ENCODE data around the gene IPO4. TPM values are rescaled to one million over a fixed set of nuclear protein-coding genes. Genes with fewer than 3 reads are reported as not detected.

The IPO4 gene, protein sequence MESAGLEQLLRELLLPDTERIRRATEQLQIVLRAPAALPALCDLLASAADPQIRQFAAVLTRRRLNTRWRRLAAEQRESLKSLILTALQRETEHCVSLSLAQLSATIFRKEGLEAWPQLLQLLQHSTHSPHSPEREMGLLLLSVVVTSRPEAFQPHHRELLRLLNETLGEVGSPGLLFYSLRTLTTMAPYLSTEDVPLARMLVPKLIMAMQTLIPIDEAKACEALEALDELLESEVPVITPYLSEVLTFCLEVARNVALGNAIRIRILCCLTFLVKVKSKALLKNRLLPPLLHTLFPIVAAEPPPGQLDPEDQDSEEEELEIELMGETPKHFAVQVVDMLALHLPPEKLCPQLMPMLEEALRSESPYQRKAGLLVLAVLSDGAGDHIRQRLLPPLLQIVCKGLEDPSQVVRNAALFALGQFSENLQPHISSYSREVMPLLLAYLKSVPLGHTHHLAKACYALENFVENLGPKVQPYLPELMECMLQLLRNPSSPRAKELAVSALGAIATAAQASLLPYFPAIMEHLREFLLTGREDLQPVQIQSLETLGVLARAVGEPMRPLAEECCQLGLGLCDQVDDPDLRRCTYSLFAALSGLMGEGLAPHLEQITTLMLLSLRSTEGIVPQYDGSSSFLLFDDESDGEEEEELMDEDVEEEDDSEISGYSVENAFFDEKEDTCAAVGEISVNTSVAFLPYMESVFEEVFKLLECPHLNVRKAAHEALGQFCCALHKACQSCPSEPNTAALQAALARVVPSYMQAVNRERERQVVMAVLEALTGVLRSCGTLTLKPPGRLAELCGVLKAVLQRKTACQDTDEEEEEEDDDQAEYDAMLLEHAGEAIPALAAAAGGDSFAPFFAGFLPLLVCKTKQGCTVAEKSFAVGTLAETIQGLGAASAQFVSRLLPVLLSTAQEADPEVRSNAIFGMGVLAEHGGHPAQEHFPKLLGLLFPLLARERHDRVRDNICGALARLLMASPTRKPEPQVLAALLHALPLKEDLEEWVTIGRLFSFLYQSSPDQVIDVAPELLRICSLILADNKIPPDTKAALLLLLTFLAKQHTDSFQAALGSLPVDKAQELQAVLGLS
- 53.7 and 54.7 TPM in 2 replicates for total RNA-seq

DNA sequence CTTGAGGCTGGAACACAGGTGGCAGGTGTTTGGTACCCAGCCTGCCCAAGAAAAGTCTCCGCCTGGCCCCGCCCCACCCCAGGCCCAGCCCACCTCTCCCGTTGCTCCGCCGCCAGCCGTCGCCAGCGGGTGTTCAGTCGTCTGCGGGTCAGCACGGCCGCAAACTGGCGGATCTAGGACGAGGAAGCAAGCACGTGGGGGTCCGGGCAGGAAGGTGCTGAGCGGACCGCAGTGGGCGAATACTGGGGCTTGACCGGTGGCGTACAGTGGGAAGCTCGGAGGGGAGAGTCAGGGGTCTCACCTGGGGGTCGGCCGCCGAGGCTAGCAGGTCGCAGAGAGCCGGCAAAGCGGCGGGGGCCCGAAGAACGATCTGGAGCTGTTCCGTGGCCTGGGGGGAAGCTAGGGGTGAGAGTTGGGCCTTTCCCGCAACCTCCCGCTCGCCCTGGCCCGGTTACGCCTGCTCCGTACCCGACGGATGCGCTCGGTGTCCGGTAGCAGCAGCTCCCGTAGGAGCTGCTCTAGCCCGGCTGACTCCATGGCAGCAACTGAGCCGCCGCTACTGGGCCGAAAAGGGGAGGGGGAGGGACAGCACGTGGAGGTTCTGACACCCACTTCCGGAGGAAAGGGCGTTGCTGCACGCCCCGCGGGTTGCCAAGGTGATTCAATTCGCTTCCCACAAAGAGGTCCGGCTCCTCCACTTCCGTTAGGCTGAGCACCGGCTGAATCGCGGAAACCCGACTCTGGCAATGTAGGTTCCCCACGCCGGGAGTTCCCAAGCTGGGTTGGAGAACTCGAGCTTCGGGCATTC, at the start of gene IPO4:
IPO4 (minus strand) TSS at position 566 of the 808 bp plus-strand sequence; CDS start at position 537, 29 bp downstream.

DNA sequence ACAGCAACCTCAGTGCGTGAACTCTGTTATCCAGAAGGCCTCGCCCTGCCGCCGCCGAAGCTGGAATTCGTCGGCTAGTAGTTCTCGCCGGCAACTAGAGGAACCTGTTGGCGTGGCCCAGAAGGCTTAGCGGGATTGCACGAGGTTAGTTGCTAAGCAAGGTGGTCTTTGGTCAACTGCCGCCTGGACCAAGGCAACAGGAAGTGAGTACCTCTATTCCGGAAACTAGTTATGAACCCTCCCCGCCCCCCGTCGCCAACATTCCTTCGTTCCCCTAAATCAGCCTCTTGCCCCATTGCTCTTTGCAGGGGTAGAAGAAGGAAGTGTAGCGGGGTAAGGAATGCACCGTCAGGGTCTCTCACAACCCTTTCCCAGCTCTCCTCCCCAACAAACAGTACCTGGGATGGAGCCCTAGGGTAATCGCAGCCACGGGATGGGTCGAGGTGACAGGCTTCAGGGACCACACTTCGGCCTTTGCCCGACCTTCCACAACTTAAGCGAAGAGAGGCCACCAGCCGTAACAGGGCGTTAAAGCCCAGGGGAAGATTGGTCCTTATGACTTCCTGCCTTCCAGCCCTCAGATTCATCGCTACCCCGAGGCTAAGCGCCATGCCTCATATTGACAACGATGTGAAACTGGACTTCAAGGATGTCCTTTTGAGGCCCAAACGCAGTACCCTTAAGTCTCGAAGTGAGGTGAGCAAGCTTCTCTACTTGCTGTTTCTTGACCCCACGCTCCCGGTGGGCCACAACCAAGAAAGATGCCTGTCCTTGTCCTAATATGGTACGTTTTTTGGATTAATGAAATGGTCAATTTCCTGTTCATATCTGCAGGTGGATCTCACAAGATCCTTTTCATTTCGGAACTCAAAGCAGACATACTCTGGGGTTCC, 44.3 kb upstream of the IPO4 start, which contains the start of gene GMPR2:
GMPR2 (plus strand) TSS at position 285 of the 893 bp plus-strand sequence; CDS start at position 610, 325 bp downstream.

DNA sequence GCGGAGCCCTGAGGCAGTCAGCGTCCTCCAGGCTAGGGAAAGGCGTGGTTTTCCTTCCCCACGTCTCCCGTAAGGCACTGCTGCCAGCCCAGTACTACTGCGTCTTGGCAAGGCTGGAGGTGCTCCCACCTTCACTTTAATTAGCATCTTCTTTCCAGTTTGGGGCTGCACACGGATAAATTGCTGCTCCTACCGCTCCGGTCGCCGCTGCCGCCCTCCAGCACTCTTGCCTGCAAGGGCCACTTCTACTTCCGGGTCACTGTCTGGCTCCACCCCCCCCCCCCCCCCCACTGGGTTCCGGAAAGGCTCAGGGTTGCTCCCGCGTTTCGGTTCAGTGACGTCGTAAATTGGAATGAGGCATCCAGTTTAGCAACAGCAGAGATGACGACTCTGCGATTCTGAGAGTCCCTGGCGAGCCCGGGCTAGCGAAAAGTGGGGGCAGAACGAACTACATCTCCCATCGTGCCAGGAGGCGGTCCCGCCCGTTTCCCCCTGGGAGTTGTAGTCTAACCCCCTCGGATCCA, 43.6 kb upstream of the IPO4 start, which contains the start of gene NEDD8:
NEDD8 (minus strand) TSS at position 247 of the 524 bp plus-strand sequence; CDS start at position 147, 100 bp downstream.

DNA sequence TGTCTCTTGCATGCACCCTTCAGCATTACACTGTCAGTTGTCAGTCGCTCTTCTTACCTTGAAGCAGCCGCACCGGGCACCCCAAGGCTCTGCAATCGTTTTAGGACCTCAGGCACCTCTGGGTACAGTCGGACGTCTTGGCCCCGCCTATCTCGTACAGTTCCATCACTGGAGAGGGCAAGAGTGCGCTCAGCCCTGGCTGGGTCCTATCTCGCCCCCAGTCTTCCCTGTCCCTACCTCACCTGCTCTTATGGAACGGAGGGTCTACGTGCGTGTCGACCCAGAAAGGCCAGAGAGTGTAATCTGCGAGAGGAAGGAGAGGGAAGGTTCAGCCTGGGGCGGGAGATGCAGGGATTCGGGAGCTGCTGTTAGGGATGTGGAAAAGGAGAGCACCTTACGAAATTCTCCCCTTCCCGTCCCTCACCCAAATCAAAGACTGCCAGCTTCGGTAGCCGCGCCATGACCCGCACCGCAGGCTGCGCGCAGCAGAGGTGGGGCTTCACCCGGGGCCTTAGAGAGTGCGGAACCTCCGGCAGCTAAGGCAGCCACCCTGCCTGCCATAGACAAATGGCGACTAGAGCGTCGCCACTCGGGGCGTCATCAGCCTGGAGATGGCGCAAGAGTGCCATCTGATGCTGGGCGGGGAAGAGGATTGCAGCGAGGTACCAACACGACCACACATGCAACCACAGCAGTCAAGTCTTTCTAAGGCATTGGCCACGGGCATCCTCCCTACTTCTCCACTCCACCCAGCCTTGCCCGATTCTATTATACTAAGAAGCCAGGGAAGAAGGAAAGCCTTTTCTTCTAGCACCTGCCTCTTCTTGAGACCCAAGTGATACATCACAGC, 27.1 kb upstream of the IPO4 start, which contains the start of gene MDP1:
MDP1 (minus strand) TSS at position 572 of the 850 bp plus-strand sequence; CDS start at position 461, 111 bp downstream.

DNA sequence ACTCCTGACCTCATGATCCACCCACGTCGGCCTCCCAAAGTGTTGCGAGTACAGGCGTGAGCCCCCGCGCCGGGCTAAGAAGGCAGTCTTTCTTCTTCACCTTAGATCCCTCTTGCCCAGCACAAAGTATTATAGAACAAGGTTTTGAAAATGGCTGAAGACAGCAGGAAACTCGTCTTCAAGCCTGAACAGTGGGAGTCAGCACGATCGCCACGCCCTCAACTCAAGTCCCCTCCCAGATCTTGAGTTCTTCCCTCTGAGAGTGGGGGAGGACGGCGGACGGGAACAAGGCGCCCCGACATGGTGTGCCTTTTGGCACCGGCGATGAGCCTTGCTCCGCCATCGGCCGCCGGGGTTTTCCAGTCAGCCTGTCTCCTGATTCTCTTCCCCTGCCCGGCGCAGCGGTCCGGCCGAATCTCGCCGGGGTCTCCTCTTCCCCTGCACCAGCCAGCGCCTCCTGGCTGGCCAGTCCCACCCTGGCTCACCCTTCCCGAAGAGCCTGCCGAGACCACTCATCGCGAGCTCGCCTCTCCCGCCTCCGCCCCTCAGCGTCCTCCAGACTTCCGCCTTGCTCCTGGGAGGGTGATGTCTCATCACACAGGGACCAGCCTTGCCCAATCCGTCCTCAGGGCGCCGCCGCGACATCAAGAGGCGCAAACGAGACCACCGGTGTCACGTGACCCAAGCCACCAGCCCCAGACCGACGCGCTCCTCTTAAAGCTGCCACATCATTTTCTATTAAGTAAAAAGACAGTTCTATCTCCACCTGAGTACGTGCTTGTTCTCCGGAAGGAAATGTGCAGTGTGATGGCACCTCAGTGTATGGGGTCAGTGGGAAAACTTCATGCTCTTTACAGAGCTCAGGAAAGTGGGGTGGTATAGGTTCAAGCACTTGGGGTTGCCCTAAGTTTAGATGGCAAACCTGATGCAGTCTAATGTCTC, 24.6 kb upstream of the IPO4 start, which contains the start of gene CHMP4A:
CHMP4A (minus strand) TSS at position 565 of the 942 bp plus-strand sequence; CDS start at position 516, 49 bp downstream.

DNA sequence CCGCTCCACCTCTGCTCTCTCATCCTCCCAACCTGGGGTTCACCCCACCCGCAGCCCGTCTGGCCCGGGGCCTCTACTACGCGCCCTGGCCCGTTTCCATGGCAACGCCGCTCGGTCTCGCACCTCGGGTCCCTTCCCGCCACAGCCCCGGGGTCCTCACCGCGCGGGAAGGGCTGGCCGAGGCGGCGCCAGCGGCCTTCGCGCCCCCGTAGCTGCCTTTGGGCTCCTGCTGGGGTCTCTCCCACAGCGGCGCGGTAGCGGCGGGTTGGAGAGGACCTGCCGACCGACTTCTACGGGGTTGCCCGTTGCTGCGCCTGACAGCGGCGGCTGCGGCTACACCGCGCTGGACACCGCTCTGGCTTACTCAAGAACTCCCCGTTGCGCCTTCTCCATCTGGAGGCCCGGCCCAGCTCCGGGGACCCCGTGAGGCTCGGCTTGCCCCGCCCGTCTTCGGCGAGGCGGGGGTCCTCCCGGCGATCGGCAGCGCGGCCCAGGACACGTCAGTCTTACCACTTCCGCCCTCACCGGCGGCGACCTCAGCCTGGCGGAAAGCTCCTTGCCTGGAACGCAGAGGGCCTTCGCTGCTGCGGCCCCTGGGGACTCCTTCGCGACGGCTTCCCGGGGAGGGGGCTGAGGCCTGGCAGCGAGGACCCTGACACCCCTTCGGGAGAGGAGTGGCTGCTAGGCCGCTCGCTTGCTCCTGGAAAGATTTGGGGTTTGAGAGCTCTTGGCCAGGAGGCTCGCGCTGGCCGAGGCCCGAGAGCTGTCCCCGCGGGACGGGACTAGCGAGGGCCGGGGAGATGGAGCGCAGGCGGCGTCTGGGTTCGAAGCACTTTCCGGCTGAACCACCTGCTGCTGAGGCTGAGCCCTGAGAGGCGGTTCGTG, 6.8 kb upstream of the IPO4 start, which contains the start of gene TM9SF1:
TM9SF1 (minus strand) TSS at position 256 of the 885 bp plus-strand sequence. CDS start 422 bp downstream, outside the sequence.

DNA sequence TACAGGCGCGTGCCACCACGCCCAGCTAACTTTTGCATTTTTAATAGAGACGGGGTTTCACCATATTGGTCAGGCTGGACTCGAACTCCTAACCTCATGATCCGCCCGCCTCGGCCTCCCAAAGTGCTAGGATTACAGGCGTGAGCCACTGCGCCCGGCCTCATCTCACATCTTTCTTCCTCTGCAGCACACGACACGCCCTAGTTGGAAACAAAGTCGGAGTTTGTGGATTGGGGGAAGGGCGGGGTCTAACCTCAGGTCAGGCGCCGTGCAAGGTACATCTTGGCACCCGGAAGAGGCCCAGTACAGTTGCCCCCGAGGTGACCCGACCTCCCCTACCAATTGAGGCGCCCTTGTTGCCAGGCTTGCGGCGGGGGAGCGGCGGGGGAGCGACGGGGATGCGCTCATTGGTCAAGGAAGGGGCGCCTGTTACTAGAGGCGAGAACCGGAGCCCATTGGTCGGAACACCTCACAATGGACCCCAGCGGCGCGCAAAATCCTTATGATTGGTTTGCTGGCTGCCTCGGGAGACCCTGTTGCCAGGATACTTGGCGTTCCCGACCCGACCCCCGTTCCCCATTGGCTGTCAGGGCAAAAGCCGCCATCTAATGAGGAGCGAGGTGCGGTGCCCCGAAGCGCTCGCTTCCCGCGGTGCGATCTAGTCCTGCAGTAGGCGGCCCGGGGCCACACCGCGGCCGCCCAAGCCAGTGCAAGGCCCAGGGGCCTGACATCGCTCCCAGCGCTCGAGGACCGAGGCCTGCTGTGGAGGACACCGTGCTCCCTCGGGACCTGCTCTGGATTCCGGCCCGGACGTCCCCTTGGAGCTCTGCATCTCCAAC, 17.0 kb downstream of the IPO4 start, which contains the start of gene REC8:
REC8 (plus strand) TSS at position 659 of the 839 bp plus-strand sequence. CDS start 473 bp downstream, outside the sequence.

DNA sequence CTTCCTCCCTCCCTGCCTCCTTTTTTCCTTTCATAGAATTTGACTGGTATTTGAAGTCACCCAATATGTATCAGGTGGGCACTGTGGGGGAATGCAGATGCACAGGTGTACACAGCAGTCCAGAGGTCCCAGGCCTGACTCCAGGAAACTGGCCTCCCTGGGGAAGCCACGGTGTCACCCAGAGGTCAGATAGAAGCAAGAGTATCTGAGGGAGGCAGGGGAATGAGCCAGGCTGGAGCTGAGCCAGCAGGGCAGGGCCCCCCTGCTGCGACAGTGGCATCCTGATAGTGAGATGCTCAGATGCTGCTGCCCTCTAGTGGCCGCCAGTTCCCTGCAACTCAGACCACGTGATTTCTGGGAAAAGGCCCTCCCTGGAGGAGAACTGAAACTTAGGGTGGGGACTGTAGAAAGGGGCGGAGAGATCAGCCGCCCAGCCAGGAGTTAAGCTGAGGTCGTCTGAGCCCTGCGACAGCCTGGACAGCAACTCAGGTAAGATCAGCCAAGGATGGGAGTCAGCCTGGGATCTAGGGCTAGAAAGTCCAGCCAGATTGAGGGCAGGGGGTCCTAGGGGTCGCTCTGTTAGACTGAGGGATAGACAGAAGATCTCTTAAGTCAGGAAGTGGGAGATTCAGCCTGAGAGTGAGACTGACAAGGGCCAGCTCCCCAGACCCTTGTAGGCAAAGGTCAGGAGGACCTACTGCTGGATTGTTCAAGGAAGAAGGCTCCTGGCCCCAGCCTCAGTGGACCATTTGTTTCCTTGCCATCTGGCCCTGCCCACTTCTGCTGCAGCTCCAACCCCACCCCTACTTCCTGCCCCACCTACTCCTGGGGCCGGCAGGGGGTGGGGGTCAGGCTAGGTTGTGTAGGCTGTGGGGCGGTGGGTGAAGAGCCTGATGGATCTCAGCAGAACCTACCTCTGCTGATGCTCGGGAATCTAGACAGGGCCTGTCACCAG, 27.5 kb downstream of the IPO4 start, which contains the start of gene IRF9:
IRF9 (plus strand) TSS at position 416 of the 955 bp plus-strand sequence. CDS start 880 bp downstream, outside the sequence.

DNA sequence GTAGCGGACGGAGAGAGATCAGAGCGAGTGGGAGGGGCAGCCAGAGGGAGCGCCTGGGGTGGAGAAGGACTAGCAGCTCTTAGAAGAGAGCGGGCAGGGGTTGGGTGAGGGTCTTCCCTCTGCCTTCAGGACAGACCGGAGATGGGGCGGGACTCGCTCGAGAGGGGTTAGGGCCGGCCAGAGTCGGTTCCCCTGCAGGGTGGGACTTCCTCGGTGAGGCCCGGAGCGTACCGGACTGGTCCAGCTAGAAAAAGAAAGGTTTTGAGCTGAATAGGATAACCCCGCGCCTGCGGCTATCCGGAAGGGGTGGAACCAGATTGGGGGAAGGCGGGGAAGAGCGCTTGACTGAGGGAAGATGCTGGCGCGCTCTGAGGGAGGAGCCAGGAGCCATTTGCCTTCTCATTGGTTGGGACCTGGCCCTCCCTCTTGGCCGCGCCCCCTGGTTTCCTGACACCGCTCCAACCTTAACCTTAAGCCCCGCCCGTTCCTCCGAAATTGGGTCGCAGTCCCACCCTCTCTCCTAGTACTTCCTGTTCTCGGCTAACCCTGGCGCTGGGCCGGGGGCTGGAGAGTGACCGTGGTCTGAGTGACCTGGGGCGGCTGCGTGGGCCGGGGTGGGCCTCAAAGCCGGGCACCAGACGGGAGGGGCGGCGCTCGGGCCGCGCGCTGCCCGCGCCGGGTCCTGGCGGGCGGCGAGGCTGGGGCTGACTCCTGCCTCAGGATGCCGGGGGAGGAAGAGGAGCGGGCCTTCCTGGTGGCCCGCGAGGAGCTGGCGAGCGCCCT, 41.4 kb downstream of the IPO4 start, which contains the start of gene RNF31:
RNF31 (plus strand) TSS at position 521 of the 783 bp plus-strand sequence; CDS start at position 722, 201 bp downstream.

DNA sequence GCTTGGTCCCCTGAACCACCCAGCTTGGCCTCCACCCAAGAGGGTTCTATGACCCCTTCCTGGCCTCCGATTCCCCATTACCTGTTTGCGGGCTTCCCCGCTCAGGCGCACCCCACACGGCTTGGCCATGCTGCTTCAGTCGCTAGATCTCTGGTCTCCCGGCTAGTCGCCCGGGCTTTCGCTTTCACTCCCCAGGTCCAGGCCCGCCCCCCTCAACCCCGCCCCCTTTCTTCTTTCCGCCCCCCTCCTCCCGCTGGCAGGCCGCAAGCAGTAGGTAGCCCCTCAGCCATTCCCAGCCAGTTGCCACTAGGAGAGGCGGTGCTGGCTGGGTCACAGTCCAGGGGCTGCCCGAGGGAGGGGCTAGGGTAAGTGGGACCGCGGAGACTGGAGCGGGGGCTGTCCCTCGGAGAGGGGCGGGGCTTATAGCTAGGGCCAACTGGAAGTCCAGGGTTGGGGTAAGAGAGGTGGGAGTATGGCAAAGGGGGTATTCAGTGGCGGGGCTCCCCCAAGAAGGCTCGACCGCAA, 42.1 kb downstream of the IPO4 start, which contains the start of gene PSME2:
PSME2 (minus strand) TSS at position 158 of the 525 bp plus-strand sequence; CDS start at position 129, 29 bp downstream.

DNA sequence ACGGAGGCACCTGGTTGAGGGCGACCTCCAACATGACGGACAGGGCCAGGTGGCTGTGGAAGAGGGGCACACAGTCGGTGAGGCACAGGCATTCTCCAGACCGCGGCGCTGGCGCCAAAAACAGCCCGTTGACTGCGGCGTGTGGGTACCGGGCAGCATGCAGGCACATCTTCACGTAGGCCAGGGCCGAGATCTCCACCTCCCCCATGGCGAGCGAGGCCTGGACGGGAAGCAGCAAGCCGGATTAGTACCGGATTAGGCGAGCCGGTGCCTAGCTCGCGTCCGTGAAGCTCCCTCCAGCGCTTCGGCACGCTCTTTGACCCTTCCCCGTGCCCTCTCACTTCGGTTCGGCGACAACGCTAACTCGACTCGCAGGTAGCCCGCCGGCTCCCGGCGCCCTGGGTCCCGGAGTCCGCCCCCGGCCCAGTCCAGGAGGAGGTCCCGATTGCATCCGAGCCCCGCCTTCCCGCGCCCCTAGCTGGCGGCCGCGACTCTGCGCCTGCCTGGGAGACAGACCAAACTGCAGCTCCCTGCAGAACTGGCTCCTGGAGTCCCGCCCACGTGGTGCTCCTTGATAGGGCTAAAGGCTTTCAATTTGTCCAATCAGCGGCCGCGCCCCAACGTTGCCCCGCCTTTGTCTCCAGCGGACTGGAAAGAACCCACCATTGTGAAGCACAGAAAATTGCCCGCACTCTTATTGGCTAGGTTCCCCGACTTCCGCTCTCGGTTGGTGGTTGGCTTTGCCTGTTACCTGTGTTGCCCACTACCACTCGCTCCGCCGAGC, 47.3 kb downstream of the IPO4 start, which contains the start of gene EMC9:
EMC9 (minus strand) TSS at position 495 of the 784 bp plus-strand sequence; CDS start at position 208, 287 bp downstream.

All from thoracic aorta endothelial cell (primary cell).